PFSK-1 (cell line): ENCODE measurements around the gene SRSF6.

Experiments
- FOXP2 ChIP-seq: optimal IDR thresholded peaks from 2 replicates; pipeline ENCODE3; 2011; ENCODE audit warnings: borderline replicate concordance, control low read depth, inconsistent platforms; ENCODE audit not compliant: insufficient read depth; ENCODE audit errors: extremely low read length, extremely low read depth
- POLR2AphosphoS5 ChIP-seq: IDR thresholded peaks from 2 replicates; pipeline ENCODE4 v1.6.1; 2012; ENCODE audit warnings: low read depth, mild to moderate bottlenecking, control low read depth, low read length, moderate library complexity
- REST ChIP-seq, 2 experiments: IDR thresholded peaks; 2 replicates each; pipeline versions ENCODE4 v1.6.1 to v1.8.0; 2011 to 2012; ENCODE audit warnings: low read depth in 2 of 2, low read length in 2 of 2, control low read depth in 1 of 2, inconsistent platforms in 1 of 2, mild to moderate bottlenecking in 1 of 2, moderate library complexity in 1 of 2; ENCODE audit not compliant: insufficient read depth in 1 of 2
- SIN3A ChIP-seq: IDR thresholded peaks from 2 replicates; pipeline ENCODE4 v1.6.1; 2012; ENCODE audit warnings: mild to moderate bottlenecking, low read length, moderate library complexity, borderline replicate concordance; ENCODE audit not compliant: insufficient read depth
- TAF1 ChIP-seq: IDR thresholded peaks from 2 replicates; pipeline ENCODE4 v1.6.1; 2012; ENCODE audit warnings: low read length, control low read depth, borderline replicate concordance; ENCODE audit not compliant: insufficient read depth

The SRSF6 gene

DNA sequence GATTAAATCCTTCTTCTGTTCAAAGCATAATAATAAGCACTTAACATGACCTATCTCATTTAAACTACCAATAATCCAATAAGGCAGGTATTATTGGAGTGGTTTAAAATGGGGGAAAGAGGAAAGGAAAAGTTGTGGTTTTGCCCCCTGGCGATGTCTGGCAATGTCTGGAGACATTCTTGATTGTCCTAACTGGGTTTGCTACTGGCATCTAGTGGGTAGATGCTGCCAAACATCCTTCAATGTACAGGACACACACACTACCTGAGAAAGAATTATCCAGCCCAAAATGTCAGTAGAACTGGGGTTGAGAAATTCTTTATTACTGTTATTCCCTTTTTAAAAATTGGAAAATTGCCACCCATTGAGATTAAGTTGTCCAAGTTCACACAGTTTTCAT is 25.2 kb upstream of the SRSF6 start:
- TF ChIP-seq SIN3A (no peak), REST (IDR thresholded peaks at IDR 0.05; ENCODE audit: insufficient read depth in 1 of 2, low read depth in 2 of 2, low read length in 2 of 2) (no peak), POLR2AphosphoS5 (no peak), FOXP2 (no peak), TAF1 (no peak)

- TF ChIP-seq TAF1 = no peak
These were observed 24.3 kb upstream of the SRSF6 start for GRCh38 chr20:43433250-43433854.

DNA sequence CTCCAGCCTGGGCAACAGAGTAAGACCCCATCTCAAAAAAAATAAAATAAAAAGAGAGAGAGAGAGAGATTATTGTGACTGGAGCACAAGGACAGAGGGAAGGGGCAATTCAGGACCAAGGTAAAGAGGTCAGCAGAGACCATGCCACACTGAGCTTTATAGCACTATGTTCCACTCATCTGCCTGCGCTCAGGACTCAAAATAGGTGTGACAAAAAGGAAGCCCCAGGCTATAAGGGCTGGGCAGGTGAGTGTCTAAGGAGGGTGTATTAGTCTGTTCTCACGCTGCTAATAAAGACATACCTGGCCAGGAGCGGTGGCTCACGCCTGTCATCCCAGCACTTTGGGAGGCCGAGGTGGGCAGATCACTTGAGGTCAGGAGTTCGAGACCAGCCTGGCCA is 23.1 kb upstream of the SRSF6 start:
- TF ChIP-seq FOXP2 (no peak), TAF1 (no peak), POLR2AphosphoS5 (no peak), SIN3A (no peak), REST (IDR thresholded peaks at IDR 0.05; ENCODE audit: insufficient read depth in 1 of 2, low read depth in 2 of 2, low read length in 2 of 2) (no peak)

DNA sequence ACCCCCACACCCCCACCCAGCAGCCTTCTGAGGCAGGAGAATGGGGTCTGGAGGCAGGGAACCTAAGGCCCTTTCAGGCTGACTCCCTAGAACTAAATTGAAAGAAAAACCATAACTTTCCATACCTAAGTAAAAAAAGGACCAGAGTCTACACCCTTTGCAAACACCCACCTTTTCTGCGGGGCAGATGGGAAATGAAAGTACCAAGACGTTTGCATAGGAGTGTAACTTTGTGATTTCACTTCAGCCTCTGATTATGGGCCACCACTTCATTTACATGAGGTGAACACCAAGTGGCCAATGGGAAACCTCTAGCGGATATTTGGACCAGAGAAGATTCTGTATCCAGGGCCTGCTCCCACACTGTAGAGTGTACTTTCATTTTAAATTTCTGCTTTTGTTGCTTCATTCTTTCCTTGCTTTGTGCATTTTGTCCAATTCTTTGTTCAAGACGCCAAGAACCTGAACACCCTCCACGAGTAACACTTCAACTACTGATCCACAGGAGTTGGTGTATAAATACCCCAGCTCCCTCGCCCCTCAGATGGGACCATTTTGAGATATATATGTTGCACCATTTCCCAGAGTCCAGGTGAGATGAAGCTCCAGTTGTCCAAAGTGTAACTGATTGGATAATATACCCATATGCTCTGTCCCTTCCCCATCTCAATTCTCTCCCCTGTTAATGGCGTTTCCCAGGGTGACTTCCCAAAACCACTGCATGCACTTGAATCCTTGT is 18.9 kb upstream of the SRSF6 start:
- no peak for TF ChIP-seq SIN3A
- TF ChIP-seq POLR2AphosphoS5 = no peak
- TF ChIP-seq REST (IDR thresholded peaks at IDR 0.05; ENCODE audit: insufficient read depth in 1 of 2, low read depth in 2 of 2, low read length in 2 of 2) = no peak
- TF ChIP-seq TAF1 = no peak
- no peak for TF ChIP-seq FOXP2

GRCh38 chr20:43440531-43440930 is 17.2 kb upstream of the SRSF6 start:
- no peak for TF ChIP-seq SIN3A
- TF ChIP-seq FOXP2 = no peak
- no peak for TF ChIP-seq TAF1
- no peak for TF ChIP-seq POLR2AphosphoS5
- no peak for TF ChIP-seq REST (IDR thresholded peaks at IDR 0.05; ENCODE audit: insufficient read depth in 1 of 2, low read depth in 2 of 2, low read length in 2 of 2)
